HG03442 (cell line): ENCODE measurements around the gene PCLO.

Source experiments
- ATAC-seq: cut with Tn5 transposase; IDR thresholded peaks from one replicate; pipeline ENCODE4 v1.9.1; 2021; ENCODE audit warnings: mild to moderate bottlenecking, moderate library complexity; ENCODE audit not compliant: unreplicated experiment

PCLO gene

DNA sequence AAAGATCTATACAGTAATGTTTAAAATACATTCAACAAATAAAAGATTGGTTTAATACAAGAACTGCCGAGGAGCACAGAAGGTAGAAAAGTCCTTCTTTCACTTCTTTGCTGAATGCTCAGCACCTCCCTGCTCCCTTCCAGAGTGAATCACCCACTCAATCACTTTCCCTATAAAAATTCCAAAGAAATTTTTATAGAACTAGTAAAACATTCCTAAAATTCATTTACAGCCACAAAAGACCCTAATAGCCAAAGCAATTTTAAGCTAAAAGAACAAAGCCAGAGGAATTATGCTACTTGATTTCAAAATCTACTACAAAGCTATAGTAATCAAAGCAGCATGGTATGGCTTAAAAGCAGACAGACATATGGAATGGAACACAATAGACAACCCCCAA lies 320.9 kb downstream of the PCLO start:
- no peak for ATAC-seq

DNA sequence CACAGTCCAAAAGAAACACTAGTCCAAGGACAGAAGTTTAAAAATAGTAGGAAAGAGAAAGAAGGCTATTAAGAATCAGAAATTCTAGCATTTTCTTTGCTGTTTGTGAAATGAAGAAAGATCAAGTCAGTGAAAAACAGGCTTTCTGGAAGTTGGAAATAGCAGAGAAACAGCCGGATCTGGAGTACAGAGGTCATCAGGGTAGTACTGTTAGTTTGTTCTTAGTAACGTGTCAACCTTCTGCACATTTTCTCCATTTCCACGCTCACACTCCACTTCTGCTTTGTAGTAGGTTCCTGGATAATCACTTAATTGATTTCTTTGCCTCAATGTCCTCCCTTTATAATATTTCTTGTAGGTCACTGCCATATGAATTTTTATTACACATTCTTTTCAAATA lies 322.6 kb downstream of the PCLO start:
- ATAC-seq, result no peak

DNA sequence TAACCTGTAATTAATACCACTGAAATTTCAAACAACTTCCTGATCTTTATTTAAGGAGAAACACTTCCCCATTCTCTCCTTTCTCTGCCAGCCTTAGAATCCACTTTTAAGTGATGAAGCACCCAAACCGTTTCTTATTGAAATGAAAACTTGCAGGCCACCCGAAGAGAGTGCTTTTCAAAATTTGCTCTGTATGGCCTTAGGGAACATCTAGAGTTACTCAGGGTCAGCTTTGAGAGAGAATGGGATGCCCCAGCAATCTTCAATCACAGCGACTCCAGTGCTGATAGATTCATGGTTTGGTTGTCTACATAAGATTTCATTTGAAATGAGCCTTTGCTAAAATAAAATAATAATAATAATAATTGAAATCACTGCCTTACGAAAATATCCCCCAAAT lies 323.1 kb downstream of the PCLO start:
- ATAC-seq, result no peak

DNA sequence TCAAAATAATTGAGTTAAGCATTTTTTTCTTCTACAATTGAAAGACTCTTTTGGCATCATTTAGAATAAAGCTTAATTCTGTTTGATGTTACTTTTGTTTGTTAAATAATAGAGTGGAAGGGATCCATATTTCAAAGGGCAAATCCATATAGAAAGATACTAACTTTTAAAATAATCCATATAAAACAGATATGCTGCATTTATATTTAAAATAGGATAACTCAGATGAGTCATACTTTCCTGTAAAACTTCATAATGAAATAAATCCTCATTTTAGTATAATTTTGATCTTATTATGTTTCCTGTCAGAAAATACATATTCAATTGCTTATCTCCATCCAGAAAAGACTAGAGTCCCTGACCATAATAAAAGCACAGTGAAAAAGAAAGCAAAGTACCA lies 323.6 kb downstream of the PCLO start:
- ATAC-seq, result no peak

DNA sequence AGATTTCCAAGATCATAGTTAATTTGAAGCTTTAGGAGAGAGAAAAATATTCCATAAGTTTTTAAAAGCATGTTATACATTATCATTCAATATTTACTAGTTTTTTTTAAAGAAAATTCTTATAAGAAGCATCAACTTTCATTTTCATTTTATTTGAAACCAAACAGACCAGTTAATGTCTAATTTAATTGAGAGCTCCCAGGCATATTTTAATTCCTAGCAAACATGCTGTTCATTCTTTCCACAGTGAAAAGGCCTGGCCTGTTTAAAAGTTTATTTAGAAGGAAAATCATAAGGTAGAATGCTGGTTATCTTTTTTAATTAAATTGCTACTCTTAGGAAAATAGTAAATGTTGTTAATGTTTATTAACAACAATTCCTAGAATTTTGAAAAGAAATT lies 324.4 kb downstream of the PCLO start:
- no peak for ATAC-seq

DNA sequence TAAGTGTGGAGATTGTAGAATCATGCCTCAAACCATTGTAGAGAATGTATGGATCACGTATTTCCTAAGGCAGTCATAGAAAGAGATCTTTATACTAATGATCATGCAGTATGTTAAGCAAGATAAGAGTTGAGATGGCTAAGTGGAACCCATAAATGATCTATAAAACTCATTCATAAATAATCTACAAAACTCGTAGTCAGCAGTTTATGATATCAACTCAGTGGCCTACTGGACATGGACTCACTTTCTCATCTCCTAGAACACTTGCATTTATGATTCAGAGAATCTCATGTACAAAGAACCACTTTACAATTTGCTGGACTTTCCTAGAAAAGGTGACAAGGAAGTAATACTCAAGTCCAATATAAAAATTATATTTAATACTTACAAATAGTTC lies 339.6 kb downstream of the PCLO start:
- no peak for ATAC-seq

DNA sequence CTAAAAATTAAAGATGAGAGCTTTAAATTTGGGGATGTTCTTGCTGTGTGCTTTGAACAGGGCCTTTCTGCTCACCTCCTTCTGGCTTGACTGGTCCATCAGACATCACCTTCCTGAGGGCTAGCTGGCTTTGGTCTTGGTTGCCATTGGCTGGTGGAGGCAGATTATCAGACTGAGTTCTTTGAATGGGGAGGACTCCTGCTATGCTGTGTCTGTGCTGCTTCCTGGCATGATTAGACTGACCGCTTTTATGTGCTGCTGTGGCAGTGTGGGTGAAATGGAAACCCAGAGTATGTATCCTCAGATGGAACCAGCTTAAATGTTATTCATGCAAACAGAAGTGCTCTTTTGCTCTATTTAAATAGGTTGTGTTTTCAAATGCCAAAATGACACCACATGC lies 341.6 kb downstream of the PCLO start:
- no peak for ATAC-seq

DNA sequence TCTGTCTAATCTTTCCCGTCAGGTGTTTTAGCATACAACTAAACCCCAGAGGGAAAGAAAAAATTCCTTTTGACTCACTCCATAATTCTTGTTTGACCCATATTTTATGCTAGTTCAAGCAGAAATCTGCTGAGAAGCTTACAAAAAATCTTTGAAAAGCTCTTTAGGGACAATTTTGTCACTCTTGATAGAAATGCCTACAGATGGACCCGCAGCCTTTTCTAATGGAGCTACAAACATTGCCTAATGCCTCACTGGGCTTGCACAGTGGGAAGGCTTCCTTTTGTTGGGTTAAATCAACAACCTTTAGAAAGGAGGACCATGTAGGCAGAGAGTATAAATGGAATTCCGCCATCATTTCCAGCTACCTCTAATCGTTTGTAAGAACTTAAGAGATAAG lies 344.5 kb downstream of the PCLO start:
- ATAC-seq, result no peak

DNA sequence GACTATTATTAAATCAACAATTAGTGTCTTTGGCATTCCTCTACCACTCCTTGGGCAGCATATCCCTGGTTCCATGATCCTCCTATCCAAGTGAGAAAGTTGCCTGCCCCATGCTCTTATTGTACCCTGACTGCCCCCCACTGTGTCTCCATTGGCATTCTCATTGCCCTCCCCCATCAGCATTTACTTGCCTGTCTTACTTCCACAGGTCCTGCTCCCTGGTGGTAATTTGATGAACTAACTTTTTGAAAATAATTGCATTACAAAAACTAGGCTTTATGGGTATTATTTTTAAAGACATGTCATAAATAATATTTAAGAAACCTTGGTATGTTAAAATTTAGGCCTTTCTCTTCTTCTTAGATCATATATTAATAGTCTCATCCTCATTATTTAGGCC lies 346.4 kb downstream of the PCLO start:
- no peak for ATAC-seq

DNA sequence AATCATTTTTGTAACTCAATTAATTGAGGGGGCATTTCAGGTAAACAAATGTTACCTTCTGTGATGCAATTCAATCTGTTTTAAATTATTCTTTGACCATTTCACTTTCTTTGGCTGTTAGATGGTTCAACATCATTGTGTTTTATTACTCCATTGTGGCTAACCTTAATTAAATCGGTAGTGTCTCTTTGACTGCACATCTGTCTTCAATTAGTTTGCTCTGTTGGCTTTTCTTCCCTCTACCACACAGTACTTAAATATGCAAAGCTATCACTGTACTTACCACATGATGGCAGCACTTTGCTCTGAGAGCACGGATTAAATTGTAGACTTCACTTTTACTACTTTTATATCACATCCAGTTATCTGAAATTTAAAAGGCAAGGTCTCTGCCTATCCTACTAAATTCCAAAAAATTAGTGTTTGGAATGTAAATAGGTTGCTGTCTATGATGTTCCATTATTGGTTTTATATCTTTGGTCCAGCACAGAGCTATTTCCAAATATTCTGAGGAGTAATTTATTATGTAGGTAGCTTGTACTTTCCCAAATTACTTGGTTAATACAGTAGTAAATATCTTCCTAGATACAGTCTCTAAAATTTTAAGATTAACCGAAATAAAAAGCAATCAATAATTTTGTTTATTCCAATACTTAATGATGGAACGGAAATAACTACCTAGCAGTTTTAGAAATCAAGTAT lies 352.0 kb downstream of the PCLO start:
- ATAC-seq, result no peak

DNA sequence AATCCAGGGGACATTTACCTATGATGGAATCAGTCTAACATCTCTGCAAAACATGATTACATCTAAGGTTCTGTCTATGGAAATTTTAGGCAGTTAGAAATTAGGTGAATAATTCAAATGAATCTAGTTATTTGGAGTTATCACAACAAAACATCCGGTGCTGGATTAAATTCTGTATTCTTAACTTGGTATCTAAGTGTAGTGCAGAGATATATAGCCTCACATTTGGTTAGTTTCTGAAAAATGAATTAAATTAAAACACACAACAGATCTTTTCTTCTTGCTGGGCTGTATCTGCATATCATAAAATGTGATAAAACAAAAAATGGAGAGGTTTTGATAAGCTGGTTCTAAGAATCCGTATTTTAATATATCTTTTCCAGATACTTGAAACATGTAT lies 354.1 kb downstream of the PCLO start:
- ATAC-seq, result no peak

DNA sequence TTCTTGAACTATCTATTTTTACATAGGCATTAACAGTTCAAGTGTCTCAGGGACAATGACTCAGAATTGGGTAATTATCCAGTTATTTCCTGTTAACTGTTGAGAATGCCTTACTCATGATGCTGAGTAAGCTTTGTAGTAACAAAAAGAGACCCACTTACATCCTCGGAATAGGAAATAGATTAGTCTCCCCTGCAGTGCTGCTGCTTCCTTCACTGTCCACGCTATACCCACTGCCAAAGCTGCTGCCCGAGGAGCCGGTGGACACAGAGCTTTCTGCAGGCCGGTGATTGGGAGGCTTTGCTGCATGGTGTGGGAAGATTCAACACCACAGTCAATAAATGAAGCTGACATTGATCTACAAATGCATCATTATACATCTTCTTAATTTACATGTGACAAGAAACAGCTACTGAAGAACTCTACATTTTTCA lies 357.1 kb downstream of the PCLO start:
- no peak for ATAC-seq

DNA sequence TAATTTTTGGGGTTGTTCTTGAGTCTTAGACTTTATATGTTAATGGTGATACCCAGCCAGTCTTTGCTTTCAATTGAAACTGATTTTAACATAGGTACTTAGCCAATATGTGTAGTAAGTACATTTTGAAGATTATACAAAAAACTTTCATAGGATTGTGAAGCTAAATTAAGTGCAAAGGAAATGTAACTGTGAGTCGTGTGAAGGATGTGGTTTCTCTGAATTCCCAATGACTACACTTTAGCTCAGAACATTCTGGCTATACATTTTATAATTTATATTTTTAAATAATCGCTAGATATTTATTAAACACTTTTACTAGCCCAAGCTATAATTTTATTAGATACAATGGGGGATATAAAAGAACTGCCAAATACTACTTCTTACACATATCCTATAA lies 359.3 kb downstream of the PCLO start:
- ATAC-seq, result no peak

DNA sequence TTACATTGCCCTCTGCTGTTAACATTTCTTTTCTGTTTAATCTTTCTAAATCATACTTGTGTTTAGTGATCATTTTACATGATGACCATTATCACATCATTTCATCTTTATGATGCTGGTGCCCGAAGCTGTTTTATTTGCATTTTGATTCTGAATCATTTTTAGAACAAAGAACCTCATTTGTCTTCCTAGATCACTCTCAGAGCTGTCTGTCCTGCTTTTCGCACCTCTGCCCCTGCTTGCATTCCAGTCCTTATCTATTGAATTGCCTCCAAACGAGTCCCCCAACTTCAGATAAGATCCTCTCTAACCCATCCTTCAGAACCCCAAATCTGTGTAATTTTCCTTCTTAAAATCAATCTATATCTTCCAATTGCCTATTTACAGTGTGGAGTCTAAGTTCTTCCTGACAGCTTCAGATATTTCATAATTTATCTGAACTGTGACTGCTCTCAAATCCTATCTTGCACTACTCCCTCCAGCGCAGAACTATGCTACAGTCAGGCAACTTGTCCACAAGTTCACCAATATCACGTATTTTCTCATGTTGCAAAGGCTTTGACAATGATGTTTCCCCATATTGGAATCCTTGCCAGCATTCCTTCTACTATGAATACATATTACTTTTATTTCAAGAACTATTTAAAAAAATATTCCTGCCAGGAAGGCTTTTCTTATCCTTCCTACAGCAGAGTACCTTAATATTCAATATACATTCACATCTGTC lies 372.6 kb downstream of the PCLO start:
- no peak for ATAC-seq

DNA sequence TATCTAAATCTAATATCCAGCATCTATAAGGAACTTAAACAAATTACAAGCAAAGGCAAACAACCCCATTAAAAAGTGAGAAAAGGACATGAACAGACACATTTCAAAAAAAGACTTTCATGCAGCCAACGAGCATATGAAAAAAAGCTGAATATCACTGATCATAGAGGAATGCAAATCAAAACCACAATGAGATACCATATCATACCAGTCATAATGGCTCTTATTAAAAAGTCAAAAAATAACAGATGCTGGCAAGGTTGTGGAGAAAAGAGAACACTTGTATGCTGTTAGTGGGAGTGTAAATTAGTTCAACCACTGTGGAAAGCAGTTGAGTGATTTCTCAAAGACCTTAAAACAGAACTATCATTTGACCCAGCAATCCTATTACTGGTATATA lies 384.7 kb downstream of the PCLO start:
- ATAC-seq, result no peak

DNA sequence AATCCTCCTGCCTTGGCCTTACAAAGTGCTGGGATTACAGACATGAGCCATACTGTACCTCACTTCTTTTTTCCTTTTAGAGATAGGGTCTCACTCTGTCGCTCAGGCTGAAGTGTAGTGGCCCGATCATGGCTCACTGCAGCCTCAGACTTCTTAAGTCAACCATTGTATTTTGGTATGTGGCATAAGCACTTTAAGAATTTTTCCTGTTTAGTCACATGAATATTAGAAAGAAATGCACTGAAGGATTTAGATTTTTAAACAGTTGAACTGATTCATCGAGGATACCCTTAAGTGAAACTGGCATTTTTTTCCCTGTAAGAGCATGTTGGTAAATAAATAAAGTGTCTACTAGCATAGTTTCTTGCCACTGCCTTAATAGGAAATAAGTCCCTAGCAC lies 399.8 kb downstream of the PCLO start:
- ATAC-seq, result no peak

DNA sequence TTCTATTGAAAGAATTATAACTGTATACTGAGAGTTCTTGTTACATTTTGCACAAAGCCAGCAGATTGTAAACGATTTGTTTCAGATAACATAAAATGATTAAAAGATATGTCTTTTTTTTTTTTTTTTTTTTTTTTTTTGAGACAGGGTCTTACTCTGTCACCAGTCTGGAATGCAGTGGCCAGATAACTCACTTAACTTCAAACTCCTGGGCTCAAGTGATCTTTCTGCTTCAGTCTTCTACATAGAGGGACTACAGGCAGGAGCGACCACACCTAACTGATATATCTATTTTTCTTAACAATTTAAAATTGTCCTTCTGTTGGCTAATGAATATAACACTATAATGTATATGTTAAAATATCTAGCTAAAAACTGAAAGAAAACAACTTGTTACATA lies 401.9 kb downstream of the PCLO start:
- no peak for ATAC-seq

DNA sequence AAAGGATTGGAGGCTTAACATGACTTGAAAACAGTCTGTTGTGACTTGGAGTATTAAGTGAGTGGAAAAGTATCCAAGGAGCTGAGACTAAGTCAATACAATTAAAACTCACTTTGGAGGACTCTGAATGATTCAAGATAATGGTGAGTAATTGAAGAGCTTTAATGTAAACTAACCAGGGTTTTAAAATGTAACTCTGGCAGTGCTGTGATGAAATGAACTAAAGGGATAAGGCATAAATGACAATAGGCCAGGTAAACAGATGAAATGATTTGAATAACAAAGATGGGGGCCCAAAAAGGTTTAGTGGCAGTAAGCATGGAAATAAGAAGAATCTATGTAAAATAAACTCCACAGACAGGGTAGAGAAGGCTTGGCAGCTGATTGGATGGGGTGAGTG lies 402.6 kb downstream of the PCLO start:
- no peak for ATAC-seq

DNA sequence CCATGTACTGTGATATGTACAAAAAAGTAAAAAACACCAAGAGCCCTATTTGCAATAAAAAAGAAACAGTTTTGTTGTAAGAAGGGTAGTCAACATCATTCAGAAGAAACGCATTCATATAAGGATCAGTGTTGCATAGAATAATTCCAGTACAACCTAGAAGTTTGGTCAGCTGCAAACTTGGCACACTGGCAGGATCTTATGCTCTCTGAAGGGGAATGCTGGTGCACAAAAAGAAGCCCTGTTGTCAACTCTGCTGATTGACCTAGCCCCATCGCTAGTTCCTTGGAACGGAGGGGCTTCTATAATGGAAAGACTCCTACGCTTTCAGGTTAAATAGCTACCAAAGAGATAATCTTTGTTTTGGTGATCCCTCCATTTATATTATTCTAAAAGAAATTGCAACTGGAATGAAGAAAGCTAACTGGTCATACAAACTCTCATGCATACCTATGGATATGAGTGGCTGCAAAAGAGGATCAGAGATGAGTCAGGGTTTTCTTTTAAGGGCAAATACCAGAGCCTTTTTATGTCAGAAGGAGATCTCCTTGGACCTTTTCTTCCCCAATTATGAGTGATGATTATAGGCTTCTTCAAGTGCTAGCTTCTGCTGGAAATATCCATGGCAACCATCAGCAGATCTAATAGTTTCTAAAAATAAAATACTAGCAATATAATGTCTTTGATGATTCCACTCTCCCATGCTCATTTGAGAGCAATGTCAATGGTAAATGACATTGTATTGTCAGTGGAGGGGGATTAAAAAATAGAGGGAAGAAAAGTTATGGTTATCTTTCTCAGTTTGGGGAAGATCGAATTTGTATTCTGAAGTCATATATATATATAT lies 406.8 kb downstream of the PCLO start:
- ATAC-seq, result no peak

DNA sequence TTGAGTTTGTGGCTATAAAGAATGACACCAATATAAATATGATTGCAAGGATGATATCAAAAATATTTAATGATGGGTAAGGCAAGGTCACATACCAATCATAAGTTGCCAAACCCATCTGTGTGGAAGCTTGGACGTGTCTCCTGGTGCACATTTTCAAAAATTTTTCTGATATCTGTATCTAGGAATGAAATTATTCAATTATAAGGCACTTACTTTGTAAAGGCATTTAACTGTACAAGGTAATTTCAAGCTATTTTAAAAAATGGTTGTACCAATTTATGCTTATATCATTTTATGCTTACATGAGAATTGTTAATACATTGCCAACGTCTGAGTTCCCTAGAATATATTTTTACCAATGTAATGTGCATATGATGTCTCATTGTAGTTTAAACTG lies 412.7 kb downstream of the PCLO start:
- no peak for ATAC-seq

DNA sequence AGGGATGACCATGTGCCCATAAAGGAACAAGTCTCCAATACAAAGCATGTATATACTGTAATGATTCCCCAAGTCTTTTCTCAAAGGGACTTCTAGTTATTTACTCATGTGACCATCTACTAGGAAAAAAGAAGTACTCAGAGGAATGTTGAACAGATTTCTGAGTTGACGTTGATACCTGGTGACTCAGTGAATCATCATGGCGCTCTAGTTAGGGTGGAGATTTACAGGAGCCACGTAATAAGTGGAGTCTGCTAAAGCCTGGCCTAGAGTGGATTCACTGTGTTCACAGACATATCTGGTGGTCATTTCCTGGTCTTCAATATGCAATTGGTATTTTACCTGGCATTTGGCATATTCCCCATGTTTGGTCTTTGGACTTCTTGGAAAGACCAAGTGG lies 416.9 kb downstream of the PCLO start:
- ATAC-seq, result no peak

DNA sequence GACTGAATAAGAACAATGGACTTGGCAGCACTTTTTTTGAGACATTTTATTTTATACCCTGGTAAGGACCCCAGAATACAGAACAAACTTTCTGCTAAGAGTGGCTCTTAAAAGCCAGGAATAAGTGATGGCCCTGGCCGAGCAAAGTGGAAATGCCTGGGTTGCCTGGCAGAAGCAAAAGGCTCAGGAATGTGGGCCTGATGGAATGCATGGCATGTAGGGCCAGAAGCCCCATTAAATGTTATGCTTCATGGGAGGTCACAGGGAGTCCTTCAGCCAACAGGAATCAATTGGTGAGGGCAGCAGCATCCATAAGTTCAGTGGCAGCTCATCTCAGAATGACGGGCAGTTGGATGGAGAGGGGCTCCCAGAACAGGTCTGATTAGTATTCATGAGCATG lies 417.6 kb downstream of the PCLO start:
- ATAC-seq, result no peak
